Breast epithelium (tissue), 4 donors: ENCODE measurements around the gene NKAIN1. TPM values are rescaled to one million over a fixed set of nuclear protein-coding genes. Genes with fewer than 3 reads are reported as not detected.

Source experiments
- DNase-seq, 2 donors: peaks; one replicate each; pipeline ENCODE4 v3.0.0-alpha.2; 2019; ENCODE audit warnings: low spot score in 2 of 2
- H3K27ac ChIP-seq, 2 donors: fragments of 200-600 bp; sonication (generic) in 1 of 2; one replicate each; pipeline ENCODE4 v1.5.1; 2016 to 2019; ENCODE audit warnings: mild to moderate bottlenecking in 1 of 2
- H3K27me3 ChIP-seq, 2 donors: fragments of 200-600 bp; sonication (generic) in 1 of 2; one replicate each; pipeline versions ENCODE4 v1.5.1 to v1.6.0; 2017 to 2019; ENCODE audit warnings: control low read depth in 1 of 2, mild to moderate bottlenecking in 1 of 2
- H3K36me3 ChIP-seq: fragments of 200-600 bp; one replicate; pipeline ENCODE4 v1.5.1; 2019
- H3K4me1 ChIP-seq, 2 donors: fragments of 200-600 bp; sonication (generic); one replicate each; pipeline ENCODE4 v1.5.1; 2016 to 2019; ENCODE audit warnings: control low read depth in 1 of 2
- H3K4me3 ChIP-seq, 3 donors: fragments of 200-600 bp; sonication (generic); 1 replicate in 2 of 3; 2 replicates in 1 of 3; pipeline ENCODE4 v1.5.1; 2016 to 2019; ENCODE audit warnings: mild to moderate bottlenecking in 3 of 3, moderate library complexity in 2 of 3
- H3K9me3 ChIP-seq, 2 donors: fragments of 200-600 bp; sonication (generic) in 1 of 2; one replicate each; pipeline ENCODE4 v1.5.1; 2016 to 2019; ENCODE audit warnings: control low read depth in 1 of 2
- POLR2A ChIP-seq: fragments of 450-650 bp; IDR thresholded peaks from one replicate; pipeline ENCODE4 v1.6.1; 2016; ENCODE audit warnings: antibody characterized with exemption, mild to moderate bottlenecking, moderate library complexity
- POLR2AphosphoS5 ChIP-seq, 3 donors: sonication (generic); formaldehyde crosslinking; IDR thresholded peaks; one replicate each; pipeline ENCODE4 v1.6.1; 2017; ENCODE audit warnings: antibody characterized with exemption in 3 of 3
- intact Hi-C: fragments of 100-400 bp; cut with DNase I; formaldehyde crosslinking; loops from one replicate; pipeline ENCODE4 v1.15.1; 2023; ENCODE audit warnings: low total_unique reads
- total RNA-seq, 3 donors: library from RNA; depleted of rRNA; stranded (reverse); fragments of >200 nt; gene quantifications; one replicate each; pipeline ENCODE4 v1.1.0, GENCODE V29; 2016
- TF ChIP-seq, protein P1 (sequence below), 3 donors: fragments of 450-650 bp; IDR thresholded peaks; one replicate each; pipeline ENCODE4 v1.5.1; 2016 to 2017; ENCODE audit warnings: antibody characterized with exemption in 3 of 3, mild to moderate bottlenecking in 3 of 3, moderate library complexity in 3 of 3

The NKAIN1 gene
- total RNA-seq, 3 donors from 2014 or later, result 0.16 to 2.0 TPM; not detected in 1

GRCh38 chr1:31216016-31216415 is 23.7 kb downstream of the NKAIN1 start:
- TF ChIP-seq POLR2AphosphoS5 (IDR thresholded peaks at IDR 0.05) (no peak), POLR2A (no peak)
- TF ChIP-seq, protein P1, sequence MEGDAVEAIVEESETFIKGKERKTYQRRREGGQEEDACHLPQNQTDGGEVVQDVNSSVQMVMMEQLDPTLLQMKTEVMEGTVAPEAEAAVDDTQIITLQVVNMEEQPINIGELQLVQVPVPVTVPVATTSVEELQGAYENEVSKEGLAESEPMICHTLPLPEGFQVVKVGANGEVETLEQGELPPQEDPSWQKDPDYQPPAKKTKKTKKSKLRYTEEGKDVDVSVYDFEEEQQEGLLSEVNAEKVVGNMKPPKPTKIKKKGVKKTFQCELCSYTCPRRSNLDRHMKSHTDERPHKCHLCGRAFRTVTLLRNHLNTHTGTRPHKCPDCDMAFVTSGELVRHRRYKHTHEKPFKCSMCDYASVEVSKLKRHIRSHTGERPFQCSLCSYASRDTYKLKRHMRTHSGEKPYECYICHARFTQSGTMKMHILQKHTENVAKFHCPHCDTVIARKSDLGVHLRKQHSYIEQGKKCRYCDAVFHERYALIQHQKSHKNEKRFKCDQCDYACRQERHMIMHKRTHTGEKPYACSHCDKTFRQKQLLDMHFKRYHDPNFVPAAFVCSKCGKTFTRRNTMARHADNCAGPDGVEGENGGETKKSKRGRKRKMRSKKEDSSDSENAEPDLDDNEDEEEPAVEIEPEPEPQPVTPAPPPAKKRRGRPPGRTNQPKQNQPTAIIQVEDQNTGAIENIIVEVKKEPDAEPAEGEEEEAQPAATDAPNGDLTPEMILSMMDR (IDR thresholded peaks at IDR 0.05), result no peak
- Histone ChIP-seq H3K36me3 (no peaks in the 10 kb centered on the region), H3K27ac (peak overlapping the region; percentile 33 to 48), H3K4me3 (no peak overlapping the region), H3K9me3 (no peaks in the 10 kb centered on the region), H3K27me3 (no peaks in the 10 kb centered on the region), H3K4me1 (peaks cover 0 to 8% of the 10 kb centered on the region in 2 donors)
- DNase-seq, result peak; percentile 37 to 66
- intact Hi-C loops, result no loop called here

GRCh38 chr1:31215065-31215570 is 24.6 kb downstream of the NKAIN1 start:
- no peak overlapping the region for H3K4me3 ChIP-seq
- H3K36me3 ChIP-seq, result no peaks in the 10 kb centered on the region
- no peaks in the 10 kb centered on the region for H3K9me3 ChIP-seq
- TF ChIP-seq POLR2AphosphoS5 (IDR thresholded peaks at IDR 0.05) (no peak), POLR2A (no peak)
- TF ChIP-seq, protein P1 (IDR thresholded peaks at IDR 0.05), result no peak
- intact Hi-C loops, result no loop called here
- DNase-seq, result no peak
- no peaks in the 10 kb centered on the region for H3K27me3 ChIP-seq
- H3K4me1 ChIP-seq, result peaks cover 0 to 8% of the 10 kb centered on the region in 2 donors
- peak overlapping the region in 1 of 2 donors; percentile 1 for H3K27ac ChIP-seq

DNA sequence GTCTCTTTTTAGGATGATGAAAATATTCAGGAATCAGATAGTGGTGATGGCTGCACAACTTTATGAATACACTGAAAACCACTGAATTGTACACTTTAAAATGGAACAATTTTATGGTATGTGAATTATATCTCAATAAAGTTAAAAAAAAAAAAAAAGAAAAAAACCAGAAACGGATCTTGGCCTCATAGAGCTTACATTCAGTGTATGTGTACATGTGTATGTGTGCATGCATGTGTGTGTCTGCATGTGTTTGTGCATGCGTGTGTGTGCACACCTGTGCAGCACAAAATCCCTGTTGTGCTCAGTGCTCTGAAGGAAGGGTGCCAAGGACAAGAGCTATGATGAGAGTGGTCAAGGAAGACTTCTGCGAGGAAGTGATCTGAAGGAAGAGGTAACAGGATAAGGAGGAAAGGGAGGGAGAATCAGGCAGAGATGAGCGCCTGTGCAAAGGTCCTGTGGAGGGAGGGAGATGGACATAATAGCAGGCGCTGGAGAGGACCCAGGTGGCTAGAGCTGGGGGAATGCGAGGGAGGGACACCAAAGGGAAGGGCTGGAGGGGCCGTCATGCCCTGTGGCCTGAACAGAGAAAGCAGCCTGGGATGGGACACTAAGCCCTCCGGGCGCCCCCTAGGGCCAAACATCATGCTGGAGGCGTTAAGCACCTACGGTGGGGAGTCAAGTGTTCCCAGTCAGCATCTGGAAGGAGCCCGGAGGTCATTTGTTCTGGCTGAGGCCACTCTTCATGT is 25.2 kb downstream of the NKAIN1 start:
- Histone ChIP-seq H3K36me3 (no peaks in the 10 kb centered on the region), H3K9me3 (no peaks in the 10 kb centered on the region), H3K4me3 (no peak overlapping the region), H3K27ac (no peak overlapping the region), H3K4me1 (peaks cover 0 to 8% of the 10 kb centered on the region in 2 donors), H3K27me3 (no peaks in the 10 kb centered on the region)
- intact Hi-C loops, result no loop called here
- DNase-seq, result no peak
- TF ChIP-seq, protein P1 (IDR thresholded peaks at IDR 0.05), result no peak
- TF ChIP-seq POLR2A, result no peak
- TF ChIP-seq POLR2AphosphoS5 (IDR thresholded peaks at IDR 0.05), result no peak

DNA sequence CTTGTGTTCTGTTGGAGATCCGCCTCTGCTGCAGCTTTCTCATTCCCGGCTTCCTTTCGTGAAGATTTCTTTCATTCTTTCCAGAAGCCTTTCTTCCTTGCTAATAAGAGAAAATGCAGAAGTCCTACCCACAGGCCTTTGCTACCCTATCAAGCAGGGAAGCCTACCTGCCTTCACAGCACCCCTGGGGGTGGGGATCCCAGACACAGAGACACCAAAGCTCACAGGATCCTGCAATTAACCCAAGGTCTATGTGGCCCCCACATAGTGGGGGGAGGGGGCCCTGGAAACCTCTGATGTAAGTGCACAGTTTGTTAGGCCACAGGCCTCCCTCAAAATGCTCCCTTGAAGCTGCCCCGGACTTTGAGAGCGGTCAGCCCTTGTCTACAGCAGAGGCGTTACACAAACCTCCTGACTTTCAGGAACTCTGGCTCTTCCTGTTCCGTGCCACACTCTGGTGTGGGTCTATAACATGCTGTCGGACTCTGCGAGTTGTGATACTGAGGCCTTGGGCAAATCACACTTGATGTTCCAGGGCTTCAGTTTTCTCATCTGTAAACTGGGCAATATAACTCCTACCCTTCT is 31.2 kb downstream of the NKAIN1 start:
- Histone ChIP-seq H3K27ac (no peak overlapping the region), H3K36me3 (no peaks in the 10 kb centered on the region), H3K9me3 (no peaks in the 10 kb centered on the region), H3K4me3 (no peak overlapping the region), H3K27me3 (no peaks in the 10 kb centered on the region), H3K4me1 (no peaks in the 10 kb centered on the region)
- no peak for DNase-seq
- TF ChIP-seq, protein P1 (IDR thresholded peaks at IDR 0.05), result no peak
- TF ChIP-seq POLR2A (no peak), POLR2AphosphoS5 (IDR thresholded peaks at IDR 0.05) (no peak)
- intact Hi-C loops, result no loop called here

DNA sequence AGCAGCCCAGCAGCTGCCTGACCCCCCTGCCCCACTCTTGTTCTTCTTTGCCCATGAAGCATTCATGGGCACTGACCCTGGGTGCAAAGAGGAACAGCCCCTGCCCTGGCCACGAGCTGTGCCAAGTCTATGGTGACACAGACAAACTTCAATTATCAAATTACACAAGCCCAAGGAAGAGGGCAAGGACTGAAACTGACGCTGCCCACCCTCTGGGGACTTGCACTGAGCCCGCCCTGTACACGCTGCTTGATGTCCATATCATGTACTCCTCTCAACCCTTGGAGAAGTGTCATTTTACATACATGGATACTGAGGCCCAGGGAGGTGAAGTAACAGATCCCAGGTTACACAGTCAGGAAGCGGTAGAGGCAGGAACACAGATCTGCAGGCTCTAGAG is 32.1 kb downstream of the NKAIN1 start:
- H3K9me3 ChIP-seq, result no peaks in the 10 kb centered on the region
- no peak overlapping the region for H3K4me3 ChIP-seq
- no peak overlapping the region for H3K27ac ChIP-seq
- H3K36me3 ChIP-seq, result no peaks in the 10 kb centered on the region
- DNase-seq, result no peak
- H3K27me3 ChIP-seq, result no peaks in the 10 kb centered on the region
- intact Hi-C loops, result no loop called here
- TF ChIP-seq, protein P1 (IDR thresholded peaks at IDR 0.05), result no peak
- no peak for TF ChIP-seq POLR2A
- no peak for TF ChIP-seq POLR2AphosphoS5 (IDR thresholded peaks at IDR 0.05)
- no peaks in the 10 kb centered on the region for H3K4me1 ChIP-seq
